Left lung (tissue), 10 donors: Measurements from ENCODE around the gene F2. TPM values are rescaled to one million over a fixed set of nuclear protein-coding genes. Genes with fewer than 3 reads are reported as not detected.

Source experiments
- ATAC-seq: fragments of 200-7000 bp; cut with Tn5 transposase; one replicate; pipeline ENCODE4 v1.9.1; 2020; ENCODE audit warnings: moderate library complexity
- DNase-seq, 4 donors: peaks; one replicate each; pipeline ENCODE4 v3.0.0-alpha.2; 2013 to 2020
- H3K27ac ChIP-seq, 2 donors: fragments of 200-600 bp; sonication (generic) in 1 of 2; one replicate each; pipeline versions ENCODE4 v1.5.0 to v1.8.0; 2020 to 2021
- H3K27me3 ChIP-seq, 2 donors: fragments of 200-600 bp; sonication (generic) in 1 of 2; one replicate each; pipeline versions ENCODE4 v1.5.0 to v1.8.0; 2020 to 2021
- H3K36me3 ChIP-seq, 2 donors: fragments of 200-600 bp; sonication (generic) in 1 of 2; one replicate each; pipeline versions ENCODE4 v1.5.0 to v1.8.0; 2020 to 2021
- H3K4me1 ChIP-seq, 2 donors: fragments of 200-600 bp; one replicate each; pipeline ENCODE4 v1.8.0; 2021
- H3K4me3 ChIP-seq, 2 donors: fragments of 200-600 bp; sonication (generic) in 1 of 2; one replicate each; pipeline versions ENCODE4 v1.5.0 to v1.8.0; 2020 to 2021; ENCODE audit warnings: mild to moderate bottlenecking in 1 of 2
- H3K9me3 ChIP-seq, 2 donors: fragments of 200-600 bp; sonication (generic) in 1 of 2; one replicate each; pipeline versions ENCODE4 v1.5.0 to v1.8.0; 2020 to 2021
- intact Hi-C, 2 donors: fragments of 100-400 bp; cut with DNase I; formaldehyde crosslinking; loops; one replicate each; pipeline versions ENCODE4 v1.11.2 to v1.14.2; 2022
- polyA plus RNA-seq, 6 donors: library from polyadenylated mRNA; unstranded; fragments of 120-200 nt; gene quantifications; one replicate each; pipeline ENCODE4 v1.2.1, GENCODE V29; 2013; ENCODE audit not compliant: insufficient read length in 6 of 6
- total RNA-seq, 2 donors: library from RNA; stranded (reverse); fragmentation: NEBNext Ultra II Directional; extraction: Animal tissue kit (Norgen Biotek cat#: 25700); gene quantifications; one replicate each; pipeline ENCODE4 v1.2.1, GENCODE V29; 2021
- TF ChIP-seq, protein P1 (sequence below), 2 donors: fragments of 200-600 bp; sonication (generic) in 1 of 2; IDR thresholded peaks; one replicate each; pipeline versions ENCODE4 v1.5.0 to v1.8.0; 2021; ENCODE audit warnings: antibody characterized with exemption in 2 of 2
- donor health status: DM: no; HTN: yes; CAD: no.
- donor health status: DM: no; HTN: no; CAD: no.

Gene F2
- total and polyA plus RNA-seq, 8 donors: 0.17 to 0.56 (median 0.42) TPM; not detected in 5

- TF ChIP-seq, protein P1, sequence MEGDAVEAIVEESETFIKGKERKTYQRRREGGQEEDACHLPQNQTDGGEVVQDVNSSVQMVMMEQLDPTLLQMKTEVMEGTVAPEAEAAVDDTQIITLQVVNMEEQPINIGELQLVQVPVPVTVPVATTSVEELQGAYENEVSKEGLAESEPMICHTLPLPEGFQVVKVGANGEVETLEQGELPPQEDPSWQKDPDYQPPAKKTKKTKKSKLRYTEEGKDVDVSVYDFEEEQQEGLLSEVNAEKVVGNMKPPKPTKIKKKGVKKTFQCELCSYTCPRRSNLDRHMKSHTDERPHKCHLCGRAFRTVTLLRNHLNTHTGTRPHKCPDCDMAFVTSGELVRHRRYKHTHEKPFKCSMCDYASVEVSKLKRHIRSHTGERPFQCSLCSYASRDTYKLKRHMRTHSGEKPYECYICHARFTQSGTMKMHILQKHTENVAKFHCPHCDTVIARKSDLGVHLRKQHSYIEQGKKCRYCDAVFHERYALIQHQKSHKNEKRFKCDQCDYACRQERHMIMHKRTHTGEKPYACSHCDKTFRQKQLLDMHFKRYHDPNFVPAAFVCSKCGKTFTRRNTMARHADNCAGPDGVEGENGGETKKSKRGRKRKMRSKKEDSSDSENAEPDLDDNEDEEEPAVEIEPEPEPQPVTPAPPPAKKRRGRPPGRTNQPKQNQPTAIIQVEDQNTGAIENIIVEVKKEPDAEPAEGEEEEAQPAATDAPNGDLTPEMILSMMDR (IDR thresholded peaks at IDR 0.05): no peak
- Histone ChIP-seq H3K4me3 (no peak overlapping the region), H3K9me3 (no peaks in the 10 kb centered on the region), H3K27ac (peak overlapping the region; percentile 83 to 87), H3K36me3 (peaks cover 3 to 75% of the 10 kb centered on the region in 2 donors), H3K4me1 (peaks cover 23 to 60% of the 10 kb centered on the region in 2 donors), H3K27me3 (no peaks in the 10 kb centered on the region)
- peak in 2 of 4 donors; percentile 56 to 84 for DNase-seq
- intact Hi-C loops: no loop called here
- no peak for ATAC-seq
Observed at GRCh38 chr11:46676436-46677158, 42.4 kb upstream of the F2 start.

DNA sequence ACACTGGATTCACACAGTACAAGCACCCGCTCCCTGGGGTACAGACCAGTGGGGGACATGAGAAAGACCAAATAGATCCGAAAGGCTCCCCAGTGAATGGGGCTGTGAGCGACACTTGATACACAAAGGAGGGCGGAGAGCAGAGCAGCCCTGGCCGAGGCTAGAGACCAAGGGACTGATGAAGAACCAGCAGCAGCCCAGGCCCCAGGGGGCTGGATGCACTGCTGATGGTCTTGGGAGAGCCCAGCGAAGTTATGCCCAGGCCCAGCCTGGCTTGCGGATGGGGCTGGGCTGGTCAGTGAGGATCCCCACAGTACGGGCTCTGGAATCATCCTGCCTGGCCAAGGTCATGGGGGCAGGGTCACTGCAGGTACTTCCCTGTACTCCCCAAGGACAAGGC lies 41.8 kb upstream of the F2 start:
- no peak overlapping the region for H3K4me3 ChIP-seq
- no peaks in the 10 kb centered on the region for H3K9me3 ChIP-seq
- peaks cover 3 to 75% of the 10 kb centered on the region in 2 donors for H3K36me3 ChIP-seq
- TF ChIP-seq, protein P1 (IDR thresholded peaks at IDR 0.05): no peak
- peak overlapping the region in 1 of 2 donors; percentile 87 for H3K27ac ChIP-seq
- no peak for ATAC-seq
- H3K27me3 ChIP-seq: no peaks in the 10 kb centered on the region
- no peak for DNase-seq
- intact Hi-C loops: no loop called here
- peaks cover 23 to 54% of the 10 kb centered on the region in 2 donors for H3K4me1 ChIP-seq

DNA sequence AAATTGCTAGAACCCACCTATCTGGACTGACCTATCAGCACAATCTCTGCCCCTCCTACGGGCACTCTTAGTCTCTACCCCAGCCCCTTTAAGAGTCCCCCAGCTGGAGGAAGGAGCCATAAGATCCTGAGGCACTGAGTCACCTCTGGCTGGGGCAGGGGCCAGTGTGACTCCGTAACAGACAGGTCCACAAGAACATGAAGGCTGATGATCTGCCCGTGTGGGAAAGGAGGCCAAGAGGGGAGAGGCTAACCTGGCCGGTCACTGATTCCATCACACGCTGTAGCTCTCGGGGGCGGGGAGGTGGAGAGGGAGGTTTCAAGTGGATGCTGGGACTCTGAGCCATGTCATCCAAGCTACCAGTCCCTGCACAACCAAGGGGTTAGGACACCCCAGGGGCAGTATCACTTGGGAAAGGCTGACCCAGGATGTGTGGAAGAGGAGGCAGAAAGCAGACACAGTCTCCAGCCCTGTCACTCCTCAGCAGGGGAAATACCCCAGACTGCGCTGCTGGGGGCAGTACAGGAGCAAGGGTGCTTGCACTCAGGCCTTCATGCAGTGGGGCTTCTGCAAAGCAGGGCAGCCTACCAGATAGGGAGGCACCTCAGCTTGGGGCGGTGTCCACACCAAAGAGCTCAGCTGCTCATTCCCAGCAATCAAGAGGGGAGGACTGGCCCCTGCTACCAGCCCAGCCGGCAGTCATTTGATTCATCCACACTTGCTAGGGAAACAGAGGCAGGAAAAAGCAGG lies 40.8 kb upstream of the F2 start:
- no peaks in the 10 kb centered on the region for H3K27me3 ChIP-seq
- intact Hi-C loops: no loop called here
- H3K9me3 ChIP-seq: no peaks in the 10 kb centered on the region
- H3K4me1 ChIP-seq: peaks cover 23 to 44% of the 10 kb centered on the region in 2 donors
- ATAC-seq (no peak), DNase-seq (no peak)
- H3K36me3 ChIP-seq: peaks cover 3 to 69% of the 10 kb centered on the region in 2 donors
- H3K27ac ChIP-seq: peak overlapping the region in 1 of 2 donors; percentile 87
- TF ChIP-seq, protein P1 (IDR thresholded peaks at IDR 0.05): no peak
- H3K4me3 ChIP-seq: no peak overlapping the region

DNA sequence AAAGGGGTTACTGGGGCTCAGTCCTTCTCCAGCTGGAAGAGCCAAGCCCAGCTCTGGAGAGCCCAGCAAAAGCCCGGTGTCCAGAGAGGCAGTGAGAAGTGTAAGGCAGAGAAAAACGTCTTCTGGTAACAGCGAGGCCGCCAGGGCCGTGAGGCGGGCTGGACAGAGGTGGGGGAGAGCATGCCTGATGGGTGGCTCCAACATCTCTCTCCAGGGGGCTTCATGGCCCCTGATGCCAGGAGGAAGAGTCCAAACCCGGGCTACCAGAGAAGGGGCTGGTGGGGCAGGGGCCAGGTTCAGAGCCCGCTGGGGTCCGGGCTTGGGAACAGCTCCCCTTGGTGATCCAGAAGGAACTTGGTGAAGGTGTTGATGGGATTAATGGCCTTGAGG lies 40.3 kb upstream of the F2 start:
- intact Hi-C loops: no loop called here
- peaks cover 23 to 38% of the 10 kb centered on the region in 2 donors for H3K4me1 ChIP-seq
- no peak overlapping the region for H3K27ac ChIP-seq
- H3K9me3 ChIP-seq: no peaks in the 10 kb centered on the region
- no peak overlapping the region for H3K4me3 ChIP-seq
- TF ChIP-seq, protein P1 (IDR thresholded peaks at IDR 0.05): no peak
- ATAC-seq: no peak
- DNase-seq: no peak
- H3K27me3 ChIP-seq: no peaks in the 10 kb centered on the region
- H3K36me3 ChIP-seq: peaks cover 3 to 69% of the 10 kb centered on the region in 2 donors
